OCI-M1 (cell line): ENCODE data around the gene NETO1.

Experiments used
- DNase-seq: peaks from one replicate; lab custom pipeline; 2025; lab: John Stamatoyannopoulos, UW

Gene NETO1, protein sequence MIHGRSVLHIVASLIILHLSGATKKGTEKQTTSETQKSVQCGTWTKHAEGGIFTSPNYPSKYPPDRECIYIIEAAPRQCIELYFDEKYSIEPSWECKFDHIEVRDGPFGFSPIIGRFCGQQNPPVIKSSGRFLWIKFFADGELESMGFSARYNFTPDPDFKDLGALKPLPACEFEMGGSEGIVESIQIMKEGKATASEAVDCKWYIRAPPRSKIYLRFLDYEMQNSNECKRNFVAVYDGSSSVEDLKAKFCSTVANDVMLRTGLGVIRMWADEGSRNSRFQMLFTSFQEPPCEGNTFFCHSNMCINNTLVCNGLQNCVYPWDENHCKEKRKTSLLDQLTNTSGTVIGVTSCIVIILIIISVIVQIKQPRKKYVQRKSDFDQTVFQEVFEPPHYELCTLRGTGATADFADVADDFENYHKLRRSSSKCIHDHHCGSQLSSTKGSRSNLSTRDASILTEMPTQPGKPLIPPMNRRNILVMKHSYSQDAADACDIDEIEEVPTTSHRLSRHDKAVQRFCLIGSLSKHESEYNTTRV

DNA sequence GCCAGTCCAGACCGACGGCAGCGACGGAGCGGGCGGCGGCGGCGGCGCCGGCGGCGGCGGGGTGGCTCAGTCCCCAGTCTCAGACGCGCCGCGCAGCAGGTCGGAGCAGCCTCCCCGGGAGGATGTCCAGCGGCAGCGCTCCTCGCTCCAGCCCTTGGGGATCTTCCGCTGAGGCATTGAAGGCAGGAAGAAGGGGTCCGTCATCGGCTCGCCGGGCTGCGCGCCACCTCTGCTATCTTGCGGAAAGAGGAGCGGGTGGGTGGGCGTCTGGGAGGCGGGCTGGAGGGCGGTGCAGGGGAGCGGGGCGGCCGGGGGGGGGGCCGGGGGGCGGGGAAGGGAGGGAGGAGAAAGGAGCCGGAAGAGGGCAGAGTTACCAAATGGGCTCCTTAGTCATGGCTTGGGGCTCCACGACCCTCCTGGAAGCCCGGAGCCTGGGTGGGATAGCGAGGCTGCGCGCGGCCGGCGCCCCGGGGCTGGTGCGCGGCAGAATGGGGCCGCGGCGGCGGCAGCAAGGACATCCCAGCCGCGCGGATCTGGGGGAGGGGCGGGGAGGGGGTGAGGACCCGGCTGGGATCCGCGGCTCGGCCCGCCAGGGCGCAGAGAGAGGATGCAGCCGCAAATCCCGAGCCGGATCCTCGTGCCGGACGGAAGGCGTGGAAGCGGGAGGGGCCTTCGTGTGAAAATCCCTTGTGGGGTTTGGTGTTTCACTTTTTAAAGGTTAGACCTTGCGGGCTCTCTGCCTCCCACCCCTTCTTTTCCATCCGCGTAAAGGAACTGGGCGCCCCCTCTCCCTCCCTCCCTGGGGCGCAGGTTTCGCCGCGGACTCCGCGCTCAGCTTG, at the start of gene NETO1:
NETO1 (minus strand) TSS at position 242 of the 839 bp plus-strand sequence. CDS start 696 bp downstream, outside the sequence.
- no peak for DNase-seq

DNA sequence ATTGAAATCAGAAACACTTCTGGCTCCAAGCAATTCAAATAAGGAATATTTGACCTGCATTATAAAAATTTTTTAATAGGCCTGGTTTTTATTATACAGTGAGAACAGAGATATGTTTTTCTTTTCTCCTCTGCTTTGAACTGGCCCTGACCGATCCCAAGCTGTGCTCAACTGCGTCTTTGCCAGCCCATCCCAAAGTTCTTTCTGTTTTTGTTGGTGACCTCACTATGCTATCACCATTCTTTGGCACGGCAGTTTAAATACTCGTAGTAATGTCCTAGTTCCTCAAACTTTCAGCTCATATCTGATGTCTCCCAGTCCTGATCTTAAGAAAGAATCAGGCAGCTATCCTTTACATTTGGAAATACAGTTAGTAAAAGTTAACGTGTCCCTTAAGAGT, 42.3 kb upstream of the NETO1 start:
- DNase-seq, result peak; percentile 69

DNA sequence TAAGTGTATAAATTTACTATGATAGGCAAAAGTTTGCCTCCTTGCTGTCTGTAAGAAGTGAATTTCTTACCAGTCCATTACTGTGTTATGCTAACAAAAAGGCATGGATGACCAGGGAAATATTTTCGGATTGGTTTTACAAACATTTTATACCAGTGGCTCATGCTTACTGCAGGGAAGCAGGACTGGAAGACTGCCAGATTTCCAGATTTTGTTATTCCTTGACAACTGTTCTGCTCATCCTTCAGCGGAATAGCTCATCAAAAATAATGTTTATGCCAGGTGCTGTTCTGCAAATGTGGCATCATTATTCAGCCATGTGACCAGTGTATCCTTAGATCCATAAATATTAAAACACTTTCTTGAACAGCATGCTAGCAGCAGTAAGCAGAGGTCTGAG, 40.4 kb upstream of the NETO1 start:
- no peak for DNase-seq

DNA sequence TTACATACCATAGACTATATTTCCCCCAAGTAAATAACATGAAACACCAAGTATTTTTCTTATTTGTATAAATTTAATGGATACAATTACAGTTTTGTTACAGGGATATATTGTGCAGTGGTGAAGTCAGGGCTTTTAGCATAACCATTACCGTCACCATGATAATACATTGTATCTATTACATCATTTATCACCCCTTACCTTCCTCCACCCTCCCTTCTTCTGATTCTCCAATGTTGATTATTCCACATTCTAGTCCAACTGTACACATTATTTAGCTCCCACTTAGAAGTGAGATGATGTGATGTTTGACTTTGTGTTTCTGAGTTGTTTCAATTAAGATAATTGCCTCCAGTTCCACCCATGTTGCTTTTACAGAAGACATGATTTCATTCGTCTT, 35.2 kb upstream of the NETO1 start:
- DNase-seq, result no peak

DNA sequence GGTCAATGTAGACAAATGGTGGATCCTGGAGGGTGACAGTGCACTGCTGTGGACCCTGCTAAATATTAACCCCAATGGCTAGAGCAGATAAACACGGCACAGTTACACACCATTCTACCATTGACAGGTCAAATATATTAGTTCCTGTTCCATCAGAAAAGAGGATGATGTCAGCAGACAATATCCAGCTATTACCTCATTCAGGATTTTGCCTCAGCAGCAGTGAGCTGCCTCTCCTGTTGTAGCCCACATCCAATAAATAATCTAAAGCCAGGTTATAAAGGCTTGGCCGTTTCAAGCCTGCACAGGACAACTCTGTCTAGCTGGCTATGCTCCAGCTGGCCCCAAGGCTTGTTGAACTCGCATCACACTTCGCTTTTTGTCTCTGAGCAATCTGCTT, 31.6 kb upstream of the NETO1 start:
- peak; percentile 10 for DNase-seq

DNA sequence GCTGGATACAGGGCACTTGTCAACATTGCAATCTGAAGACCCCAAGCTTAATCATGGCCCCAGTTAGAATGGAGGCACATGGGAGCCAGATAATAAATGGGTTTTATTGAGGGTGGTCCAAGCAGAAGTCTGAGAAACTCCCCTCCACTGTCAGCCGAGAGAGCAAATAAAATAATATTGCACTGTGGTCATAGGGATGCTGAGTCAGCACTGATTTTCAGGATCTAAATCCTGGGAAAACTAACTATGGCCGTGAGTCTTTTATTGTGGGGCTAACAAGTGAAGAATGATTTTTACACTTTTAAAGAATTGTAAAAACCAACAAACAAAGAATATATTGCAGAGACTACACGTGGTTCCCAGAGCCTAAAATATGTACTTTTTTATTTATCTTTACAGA, 31.1 kb upstream of the NETO1 start:
- no peak for DNase-seq

DNA sequence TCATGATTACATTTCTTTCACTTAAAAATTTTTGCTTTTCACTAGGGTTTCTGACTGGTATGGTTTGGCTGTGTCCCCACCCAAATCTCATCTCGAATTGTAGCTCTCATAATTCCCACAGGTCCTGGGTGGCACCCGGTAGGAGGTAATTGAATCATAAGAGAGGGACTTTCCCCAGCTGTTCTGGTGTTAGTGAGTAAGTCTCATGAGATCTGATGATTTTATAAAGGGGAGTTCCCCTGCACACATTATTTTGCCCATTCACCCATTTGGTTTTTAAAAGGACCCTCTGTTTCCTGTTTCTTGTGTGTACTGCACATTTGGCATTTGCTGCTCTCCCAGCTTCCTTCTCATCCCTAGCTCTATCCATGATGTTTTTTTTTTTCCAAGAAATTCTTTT, 27.8 kb upstream of the NETO1 start:
- no peak for DNase-seq

DNA sequence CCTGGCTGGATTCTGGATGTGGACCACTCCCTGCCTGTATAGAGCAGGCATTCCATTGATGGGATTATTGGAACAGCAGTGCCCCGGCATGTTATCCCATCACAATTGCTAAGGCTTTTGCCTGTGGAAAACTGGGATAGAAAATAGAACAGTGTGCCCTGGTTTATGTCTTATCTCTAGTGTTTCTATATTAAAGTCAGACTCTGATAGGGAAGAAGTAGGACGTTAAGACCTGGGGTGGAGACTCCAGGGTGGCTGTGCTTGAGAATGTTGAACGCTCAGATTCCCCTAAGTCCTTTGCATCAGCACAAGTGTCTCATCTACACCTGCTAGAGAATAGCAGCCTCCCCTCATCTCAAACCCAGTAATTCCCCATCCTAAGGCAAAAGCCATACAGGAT, 10.8 kb upstream of the NETO1 start:
- no peak for DNase-seq

DNA sequence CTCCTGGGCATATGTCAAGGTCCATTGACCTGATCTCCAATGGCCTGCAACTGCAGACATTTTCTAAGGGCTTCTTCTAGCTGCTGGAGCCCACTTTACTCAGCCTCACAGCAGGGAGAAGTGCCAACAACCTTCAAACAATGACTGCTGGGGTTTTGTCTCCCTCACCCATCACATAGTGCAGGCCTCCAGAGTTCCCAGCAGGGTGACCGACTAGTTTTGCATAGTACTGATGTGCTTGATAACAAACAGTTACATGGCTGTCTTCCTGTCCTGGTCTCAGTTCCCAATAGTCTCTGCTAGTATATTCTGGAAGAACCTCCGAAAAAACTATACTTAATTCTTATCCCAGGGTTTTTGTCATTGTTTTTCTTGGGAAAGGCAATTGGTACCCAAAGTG, 10.4 kb upstream of the NETO1 start:
- no peak for DNase-seq

DNA sequence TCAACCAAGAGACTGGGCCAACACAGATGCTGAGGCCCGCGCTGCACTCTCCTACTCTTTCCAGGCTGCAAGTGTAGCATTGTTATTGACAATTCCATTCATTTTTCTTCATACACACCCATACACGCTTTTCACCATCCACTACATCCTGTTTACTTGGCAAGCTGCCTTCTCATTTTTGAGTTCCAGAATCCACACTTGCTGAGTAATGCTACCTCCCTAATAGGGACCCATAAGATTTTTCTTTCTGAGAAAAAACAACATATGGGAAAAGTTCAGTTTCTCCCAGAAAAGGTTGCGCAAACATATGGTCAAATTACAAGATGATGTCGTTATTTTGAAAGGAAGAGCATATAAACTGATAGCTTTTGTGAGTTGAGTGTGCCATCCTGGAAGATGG, 3.3 kb upstream of the NETO1 start:
- DNase-seq, result peak; percentile 48

DNA sequence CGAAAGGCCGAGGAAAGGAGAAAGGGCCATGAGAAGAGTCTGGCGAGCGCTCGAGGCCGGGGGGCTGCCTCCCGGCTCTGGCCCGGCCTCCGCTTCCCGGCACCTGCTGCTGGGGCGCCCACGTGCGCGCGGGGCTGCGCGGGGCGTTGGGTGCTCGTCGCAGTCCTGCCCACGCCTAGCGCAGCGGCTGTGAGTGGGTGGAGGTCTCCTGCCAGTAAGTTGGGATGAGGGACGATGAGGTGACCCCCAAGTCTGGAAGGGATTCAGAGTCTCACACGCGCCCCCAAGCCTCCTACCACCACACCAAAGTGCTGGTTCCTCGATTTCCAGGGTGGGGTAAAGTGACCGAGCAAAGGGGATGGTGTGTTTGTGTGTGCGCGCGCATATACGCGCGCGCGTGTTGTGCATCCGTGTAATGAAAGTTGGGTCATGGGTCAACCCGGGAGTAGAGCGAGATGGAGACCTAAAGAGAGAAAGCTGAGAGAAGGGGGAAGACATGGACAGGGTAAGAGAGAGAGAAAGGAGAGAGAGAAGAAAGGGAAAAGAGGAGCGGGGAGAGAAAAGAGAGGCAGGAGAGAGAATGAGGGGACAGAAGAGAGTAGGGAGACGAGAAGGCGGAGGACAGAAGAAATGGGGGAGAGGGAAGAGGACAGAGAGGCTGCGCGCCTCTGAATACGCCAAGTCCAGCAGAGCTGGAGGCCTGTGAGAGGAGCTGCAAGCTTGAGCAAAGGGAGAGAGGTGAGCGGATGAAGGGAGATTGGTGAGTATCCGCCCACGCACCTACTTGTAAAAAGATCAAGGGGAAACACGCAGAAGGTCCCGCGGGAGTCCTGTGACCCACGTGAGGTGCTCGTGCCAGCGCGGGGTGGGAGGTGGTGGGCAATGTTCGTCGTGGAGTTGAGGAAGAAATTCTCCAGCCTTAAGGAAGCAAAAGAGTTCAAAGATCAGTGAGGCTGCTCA, 1.7 kb upstream of the NETO1 start:
- DNase-seq, result no peak

DNA sequence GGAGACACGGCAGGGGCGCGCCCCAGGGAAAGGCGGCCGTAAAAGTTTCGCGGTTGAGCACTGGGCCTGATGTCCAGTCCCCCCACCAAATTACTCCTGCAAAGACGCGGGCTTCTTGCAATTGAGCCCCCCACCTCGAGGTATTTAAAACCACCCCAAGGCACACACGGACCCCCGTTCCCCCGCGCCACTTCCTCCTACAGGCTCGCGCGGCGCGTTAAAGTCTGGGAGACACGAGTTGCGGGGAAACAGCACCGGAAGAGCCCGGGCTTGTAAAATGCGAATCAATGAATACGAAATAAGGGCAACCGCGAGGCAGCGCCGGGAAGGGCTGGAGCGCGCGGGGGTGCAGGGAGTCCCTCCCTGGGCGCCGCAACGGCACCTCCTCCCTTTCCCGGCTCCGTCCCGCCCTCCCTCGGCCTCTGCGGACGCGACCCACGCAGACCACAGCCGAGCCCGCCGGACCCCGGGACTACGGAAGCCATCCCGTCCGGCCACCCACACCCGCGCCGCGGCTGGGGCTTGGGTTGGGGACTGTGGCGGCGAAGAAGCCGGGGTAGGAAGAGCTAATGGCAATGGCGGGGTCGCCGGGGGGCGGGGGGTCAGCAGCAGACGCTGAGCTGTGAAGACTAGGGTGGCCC, 918 bp upstream of the NETO1 start:
- no peak for DNase-seq

DNA sequence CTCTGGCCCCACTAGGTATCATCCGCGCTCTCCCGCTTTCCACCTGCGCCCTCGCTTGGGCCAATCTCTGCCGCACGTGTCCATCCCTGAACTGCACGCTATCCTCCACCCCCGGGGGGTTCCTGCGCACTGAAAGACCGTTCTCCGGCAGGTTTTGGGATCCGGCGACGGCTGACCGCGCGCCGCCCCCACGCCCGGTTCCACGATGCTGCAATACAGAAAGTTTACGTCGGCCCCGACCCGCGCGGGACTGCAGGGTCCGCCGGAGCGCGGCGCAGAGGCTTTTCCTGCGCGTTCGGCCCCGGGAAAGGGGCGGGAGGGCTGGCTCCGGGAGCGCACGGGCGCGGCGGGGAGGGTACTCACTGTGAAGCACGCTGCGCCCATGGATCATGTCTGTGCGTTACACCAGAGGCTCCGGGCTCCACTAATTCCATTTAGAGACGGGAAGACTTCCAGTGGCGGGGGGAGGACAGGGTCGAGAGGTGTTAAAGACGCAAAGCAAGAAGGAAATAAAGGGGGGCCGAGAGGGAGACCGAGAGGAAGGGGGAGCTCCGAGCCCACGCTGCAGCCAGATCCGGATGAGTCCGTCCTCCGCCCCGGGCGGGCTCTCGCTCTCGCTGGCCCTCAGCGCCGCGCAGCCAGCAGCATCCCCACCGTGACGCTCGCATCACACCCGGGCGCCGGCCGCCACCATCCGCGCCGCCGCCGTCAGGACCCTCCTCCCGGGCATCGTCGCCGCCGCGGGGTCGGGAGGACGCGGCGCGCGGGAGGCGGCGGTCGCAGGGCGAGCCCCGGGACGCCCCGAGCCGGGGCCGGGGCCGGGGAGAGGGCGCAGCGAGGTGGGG, 664 bp downstream of the NETO1 start:
- DNase-seq, result no peak

DNA sequence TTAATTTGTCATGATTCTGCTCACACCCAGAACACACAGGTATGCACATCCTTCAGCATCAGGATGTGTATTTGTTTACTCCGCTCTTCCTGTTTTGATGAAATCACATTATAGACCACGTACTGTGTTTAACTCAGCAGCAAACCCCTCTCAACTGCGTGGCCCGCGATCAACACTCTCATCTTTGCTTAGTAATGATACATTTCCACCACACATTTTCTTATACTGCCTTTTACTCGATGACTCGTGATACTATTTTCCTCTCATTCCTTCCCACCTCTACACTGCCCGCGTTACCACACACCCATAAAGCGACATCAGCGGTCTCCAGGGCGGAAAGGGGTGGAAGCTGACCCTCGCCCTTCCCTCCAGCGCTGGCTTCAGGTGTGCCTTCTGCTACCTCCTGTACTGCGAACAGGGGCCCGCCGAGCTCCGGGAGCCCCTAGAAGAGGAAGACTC, 1.3 kb downstream of the NETO1 start:
- no peak for DNase-seq

DNA sequence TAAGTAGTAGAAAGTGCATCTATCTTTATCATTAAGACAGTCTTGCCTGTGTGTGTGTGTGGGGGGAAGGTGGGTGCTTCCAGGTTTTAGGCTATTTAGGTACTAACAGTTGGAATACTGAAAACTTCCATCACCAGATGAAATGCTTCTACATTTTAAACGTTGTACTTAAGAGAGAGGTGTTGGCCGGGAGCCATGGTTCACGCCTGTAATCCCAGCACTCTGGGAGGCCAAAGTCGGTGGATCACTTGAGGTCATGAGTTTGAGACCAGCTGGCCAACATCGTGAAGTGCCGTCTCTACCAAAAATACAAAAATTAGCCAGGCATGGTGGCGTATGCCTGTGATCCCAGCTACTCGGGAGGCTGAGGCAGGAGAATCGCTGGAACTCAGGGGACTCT, 4.0 kb downstream of the NETO1 start:
- DNase-seq, result no peak

DNA sequence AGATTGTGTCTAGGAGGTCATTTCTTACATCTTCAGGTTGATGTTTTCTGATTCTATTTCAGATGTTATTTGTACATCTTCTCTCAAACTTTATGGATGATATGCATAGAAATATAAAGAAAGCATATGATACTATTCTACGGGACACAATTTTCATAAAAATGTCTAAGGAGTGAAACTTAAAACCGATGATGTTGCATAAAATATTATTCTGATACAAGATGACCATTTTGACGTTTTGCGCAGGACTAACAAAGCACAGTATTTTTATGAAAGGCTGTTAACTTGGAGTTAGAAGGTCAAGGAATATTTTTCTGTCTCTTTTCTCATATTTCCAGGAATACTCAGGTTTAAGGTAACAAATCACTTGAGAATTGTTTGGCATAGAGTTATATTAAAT, 8.7 kb downstream of the NETO1 start:
- DNase-seq, result no peak

DNA sequence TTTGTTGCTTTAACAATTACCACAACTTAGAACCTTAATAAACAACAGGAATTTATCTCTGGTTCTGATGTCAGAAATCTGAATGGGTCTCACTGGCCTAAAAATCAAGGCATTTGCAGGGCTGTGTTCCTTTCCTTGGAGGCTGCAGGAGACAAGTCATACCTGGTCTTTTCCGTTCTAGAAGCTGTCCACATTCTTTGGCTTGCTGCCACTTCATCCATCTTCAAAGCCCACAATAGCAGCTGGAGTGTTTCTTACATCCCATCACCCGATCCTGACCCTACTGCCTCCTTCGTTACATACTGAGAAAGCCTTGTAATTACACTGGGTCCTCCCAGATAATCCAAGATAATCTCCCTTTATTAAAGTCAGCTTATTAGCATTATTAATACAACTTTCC, 18.1 kb downstream of the NETO1 start:
- DNase-seq, result no peak

DNA sequence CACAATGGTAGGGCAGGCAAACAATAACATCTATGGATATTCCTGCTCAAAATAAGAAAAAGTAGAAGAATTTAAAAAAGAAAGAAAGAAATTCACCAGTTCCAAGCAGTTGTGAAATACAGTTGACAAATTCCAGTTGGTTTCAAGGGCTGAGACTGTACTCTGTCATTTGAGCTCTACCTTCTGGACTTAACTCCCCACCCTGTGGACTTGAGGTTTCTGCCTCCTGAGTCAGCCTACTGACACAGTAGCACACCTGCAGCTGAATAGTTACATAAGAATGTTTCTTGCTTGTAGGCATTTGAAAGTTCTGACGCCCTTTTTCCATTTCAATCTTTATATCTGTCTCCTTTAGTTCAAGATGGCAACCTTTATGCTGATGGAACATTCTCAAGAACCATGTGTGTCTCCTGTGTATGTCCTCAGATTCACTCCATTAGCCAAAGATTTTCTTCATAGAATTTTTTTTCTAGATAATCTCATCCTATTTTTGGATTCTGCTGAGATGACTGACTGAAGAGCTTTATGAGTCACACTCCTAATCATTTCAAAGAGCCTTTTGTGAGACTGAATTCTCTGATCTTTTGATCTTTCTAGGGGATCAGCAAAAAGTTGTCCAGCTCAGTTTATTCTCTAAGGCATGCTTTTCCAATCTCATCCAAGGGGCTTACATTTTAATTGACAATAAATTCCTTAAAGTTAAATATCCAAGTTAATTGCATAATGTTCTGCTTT, 19.1 kb downstream of the NETO1 start:
- no peak for DNase-seq

DNA sequence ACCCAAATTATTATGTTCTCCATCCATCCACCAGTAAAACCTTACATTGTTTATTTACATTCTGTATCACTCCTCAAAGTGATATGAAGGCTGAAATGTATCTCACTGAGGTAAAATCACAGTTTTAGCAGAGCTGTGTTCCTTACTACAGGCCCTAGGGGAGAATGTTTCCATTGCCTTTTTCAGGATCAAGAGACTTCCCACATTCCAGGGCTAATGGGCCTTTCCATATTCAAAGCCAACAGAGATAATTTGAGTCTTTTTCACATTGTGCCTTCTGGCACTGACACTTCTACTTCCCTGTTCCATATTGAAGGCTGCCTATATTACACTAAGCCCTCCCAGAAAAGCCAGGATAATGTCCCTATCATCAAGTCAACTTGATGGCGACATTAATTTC, 20.0 kb downstream of the NETO1 start:
- no peak for DNase-seq
